ENCODE data around the gene FOXL2.

Gene FOXL2

DNA sequence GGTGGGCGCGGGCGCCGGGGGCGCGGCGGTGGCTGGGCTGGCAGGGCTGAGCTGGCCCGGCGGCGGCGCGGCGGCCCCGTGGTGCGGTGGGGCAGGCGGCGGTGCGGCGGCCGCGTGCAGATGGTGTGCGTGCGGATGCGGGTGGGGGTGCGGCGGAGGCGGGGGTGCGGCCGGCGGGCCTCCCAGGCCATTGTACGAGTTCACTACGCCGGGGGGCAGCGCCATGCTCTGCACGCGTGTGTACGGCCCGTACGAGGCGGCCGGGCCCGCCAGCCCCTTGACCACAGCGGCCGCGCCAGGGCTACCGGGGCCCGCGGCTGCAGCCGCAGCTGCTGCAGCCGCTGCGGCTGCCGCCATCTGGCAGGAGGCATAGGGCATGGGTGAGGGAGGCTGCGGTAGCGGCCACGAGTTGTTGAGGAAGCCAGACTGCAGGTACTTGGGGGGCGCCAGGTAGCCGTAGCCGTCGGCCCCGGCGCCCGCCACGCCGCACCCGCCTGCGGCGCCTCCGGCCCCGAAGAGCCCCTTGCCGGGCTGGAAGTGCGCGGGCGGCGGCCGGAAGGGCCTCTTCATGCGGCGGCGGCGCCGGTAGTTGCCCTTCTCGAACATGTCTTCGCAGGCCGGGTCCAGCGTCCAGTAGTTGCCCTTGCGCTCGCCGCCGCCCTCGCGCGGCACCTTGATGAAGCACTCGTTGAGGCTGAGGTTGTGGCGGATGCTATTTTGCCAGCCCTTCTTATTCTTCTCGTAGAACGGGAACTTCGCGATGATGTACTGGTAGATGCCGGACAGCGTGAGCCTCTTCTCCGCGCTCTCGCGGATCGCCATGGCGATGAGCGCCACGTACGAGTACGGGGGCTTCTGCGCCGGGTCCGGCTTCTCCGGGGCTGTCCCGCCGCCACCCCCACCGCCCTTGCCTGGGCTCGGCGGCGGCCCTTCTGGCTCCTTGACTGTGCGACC is 951 bp downstream of the FOXL2 start:
- DNase-seq (ENCODE audit: insufficient read length, low spot score) (no peak), FAIRE-seq (no peak)
- peak; percentile 27 for TF ChIP-seq CTCF (IDR thresholded peaks at IDR 0.05; ENCODE audit: insufficient read depth, missing control alignments)

GRCh38 chr3:138944929-138945708 is 1.8 kb downstream of the FOXL2 start:
- FAIRE-seq (no peak), DNase-seq (ENCODE audit: insufficient read length, low spot score) (no peak)
- no peak for TF ChIP-seq CTCF (IDR thresholded peaks at IDR 0.05; ENCODE audit: insufficient read depth, missing control alignments)

DNA sequence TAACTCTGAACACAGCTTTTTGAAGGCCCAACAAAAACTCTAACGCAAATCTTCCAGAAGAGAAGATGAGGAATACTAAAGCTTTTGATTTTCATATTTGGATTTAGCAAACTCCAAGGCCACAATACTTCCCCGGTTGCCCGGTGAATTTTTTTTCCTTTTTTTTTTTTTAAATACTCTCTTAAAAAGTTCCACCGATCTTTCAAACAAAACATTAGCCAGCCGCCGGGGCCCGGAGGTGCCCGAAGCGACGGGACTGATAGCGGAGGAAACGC is 2.3 kb downstream of the FOXL2 start:
- TF ChIP-seq CTCF (IDR thresholded peaks at IDR 0.05; ENCODE audit: insufficient read depth, missing control alignments): no peak
- FAIRE-seq: no peak

DNA sequence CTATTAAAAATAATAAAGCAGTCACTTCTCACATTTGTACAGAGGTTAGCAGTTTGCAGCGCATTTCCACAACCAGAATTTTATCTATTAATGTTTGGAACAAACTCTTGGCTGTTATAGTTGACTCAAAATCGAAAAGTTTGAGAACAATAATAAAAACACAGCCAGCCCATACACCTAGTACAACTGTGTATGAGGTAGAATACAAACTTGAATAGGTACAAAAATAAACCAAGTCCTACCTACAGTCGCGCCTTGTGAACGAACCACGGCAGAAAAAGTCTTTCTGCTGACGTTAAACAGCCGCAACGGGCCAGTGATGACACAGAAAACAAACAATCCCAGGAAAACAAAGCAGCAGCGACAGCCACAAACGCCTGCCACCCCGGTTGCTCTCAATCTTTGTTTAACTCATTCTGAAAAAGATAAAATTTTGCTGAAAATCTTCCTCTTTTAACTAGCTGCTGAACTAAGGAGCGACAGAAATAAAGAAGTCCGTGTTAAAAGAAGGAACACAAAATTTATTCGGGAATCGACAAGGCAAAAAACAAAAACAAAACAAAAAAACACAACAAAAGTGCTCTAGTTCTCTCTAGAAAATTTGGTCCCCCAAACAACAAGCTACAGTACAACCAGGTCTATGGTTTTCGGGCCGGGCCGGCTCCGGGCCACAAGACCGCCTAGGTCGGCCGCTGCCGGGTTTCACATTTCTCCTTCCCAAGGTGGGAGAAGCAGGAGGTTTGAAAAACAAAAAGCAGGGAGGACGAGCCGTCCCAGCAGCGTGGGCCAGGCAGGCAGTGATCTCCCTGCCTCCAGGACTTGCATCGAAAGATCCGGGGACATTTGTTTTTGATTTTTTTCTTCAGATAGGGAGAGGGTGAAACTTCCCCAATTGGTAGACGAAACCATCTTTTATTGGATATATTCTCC is 2.9 kb downstream of the FOXL2 start:
- no peak for TF ChIP-seq CTCF (IDR thresholded peaks at IDR 0.05; ENCODE audit: insufficient read depth, missing control alignments)
- FAIRE-seq: no peak
- DNase-seq (ENCODE audit: insufficient read length, low spot score): no peak

More for the DNA sequence above, 2.3 kb downstream of the FOXL2 start:
- no peak for DNase-seq (ENCODE audit: insufficient read length, low spot score)

GRCh38 chr3:138942861-138943623 is 3.9 kb downstream of the FOXL2 start:
- no peak for TF ChIP-seq CTCF (IDR thresholded peaks at IDR 0.05; ENCODE audit: insufficient read depth, missing control alignments)
- DNase-seq (ENCODE audit: insufficient read length, low spot score) (no peak), FAIRE-seq (no peak)

GRCh38 chr3:138942271-138942670 is 4.7 kb downstream of the FOXL2 start:
- no peak for DNase-seq (ENCODE audit: insufficient read length, low spot score)
- no peak for FAIRE-seq
- TF ChIP-seq CTCF (IDR thresholded peaks at IDR 0.05; ENCODE audit: insufficient read depth, missing control alignments): no peak
